ENCODE results near the gene UBE2B. TPM values are rescaled to one million over a fixed set of nuclear protein-coding genes. Genes with fewer than 3 reads are reported as not detected.

The UBE2B gene
- total RNA-seq, 1 experiment from 2014 or later = 39.7 TPM

- Mint-ChIP-seq H3K27ac (peak overlapping the region; percentile 39; the same call in 1 of the 2 replicates), H3K4me1 (peaks cover 41% of the 10 kb centered on the region), H3K36me3 (peaks cover 29% of the 10 kb centered on the region), H3K4me3 (no peak overlapping the region), H3K27me3 (ENCODE audit: low read depth) (no peaks in the 10 kb centered on the region), H3K9me3 (no peaks in the 10 kb centered on the region)
- ATAC-seq = no peak
- CTCF ChIA-PET = no interaction called here
- POLR2A ChIA-PET = interaction anchor here (1.2 kb wide), 1 partner anchor 75 kb away, joined by 3 read pairs; no protein-coding TSS in a partner anchor
- DNase-seq (ENCODE audit: low spot score) = no peak
- TF ChIP-seq ZNF671 (CRISPR knock-in tag; IDR thresholded peaks at IDR 0.05) = no peak
- TF ChIP-seq ZBTB21 (CRISPR knock-in tag; IDR thresholded peaks at IDR 0.05; ENCODE audit: borderline replicate concordance) = no peak
- TF ChIP-seq TCF7 (CRISPR knock-in tag; IDR thresholded peaks at IDR 0.05; ENCODE audit: low read depth) = no peak
- TF ChIP-seq ZNF138 (CRISPR knock-in tag; conservative IDR thresholded peaks at IDR 0.05) = no peak
- no peak for TF ChIP-seq ZNF263 (CRISPR knock-in tag; IDR thresholded peaks at IDR 0.05; ENCODE audit: low read depth)
- no peak for TF ChIP-seq FOXJ3 (CRISPR knock-in tag; IDR thresholded peaks at IDR 0.05; ENCODE audit: borderline replicate concordance)
- TF ChIP-seq CREB1 (CRISPR knock-in tag; IDR thresholded peaks at IDR 0.05) = no peak
- no peak for TF ChIP-seq ATF2 (CRISPR knock-in tag; IDR thresholded peaks at IDR 0.05; ENCODE audit: borderline replicate concordance, low read depth)
- TF ChIP-seq ZBTB43 (CRISPR knock-in tag; IDR thresholded peaks at IDR 0.05) = no peak
- no peak for TF ChIP-seq CDX4 (CRISPR knock-in tag; IDR thresholded peaks at IDR 0.05; ENCODE audit: borderline replicate concordance)
- no peak for TF ChIP-seq NFE2L1 (CRISPR knock-in tag; IDR thresholded peaks at IDR 0.05)
- no peak for TF ChIP-seq HMGXB4 (CRISPR knock-in tag; IDR thresholded peaks at IDR 0.05)
- TF ChIP-seq OVOL2 (CRISPR knock-in tag; IDR thresholded peaks at IDR 0.05; ENCODE audit: borderline replicate concordance) = no peak
- no peak for TF ChIP-seq USF2 (CRISPR knock-in tag; IDR thresholded peaks at IDR 0.05)
- no peak for TF ChIP-seq AR (CRISPR knock-in tag; IDR thresholded peaks at IDR 0.05)
- TF ChIP-seq SMAD4 (CRISPR knock-in tag; IDR thresholded peaks at IDR 0.05) = no peak
- no peak for TF ChIP-seq PRDM15 (CRISPR knock-in tag; IDR thresholded peaks at IDR 0.05)
Measured at GRCh38 chr5:134437340-134437846, 66.0 kb downstream of the UBE2B start.
